Fibroblast of mammary gland (primary cell): ENCODE results near the gene PPP4R3A.

Source experiments
- DNase-seq: peaks from one replicate; pipeline ENCODE4 v3.0.0-alpha.2; 2010; ENCODE audit warnings: low read depth
- H3K4me3 ChIP-seq: 2 replicates; pipeline ENCODE4 v1.5.1; 2011; ENCODE audit warnings: low read depth, mild to moderate bottlenecking, low read length, moderate library complexity; ENCODE audit not compliant: control insufficient read depth
- CTCF ChIP-seq: conservative IDR thresholded peaks from 2 replicates; pipeline ENCODE4 v1.5.1; 2011; ENCODE audit warnings: low read depth, low read length, inconsistent platforms; ENCODE audit not compliant: control insufficient read depth, insufficient read depth

Gene PPP4R3A

GRCh38 chr14:91516663-91517388, 6.7 kb upstream of the PPP4R3A start:
- TF ChIP-seq CTCF = no peak
- no peak for DNase-seq
- H3K4me3 ChIP-seq = no peak overlapping the region

GRCh38 chr14:91515979-91516378, 5.9 kb upstream of the PPP4R3A start:
- no peak overlapping the region for H3K4me3 ChIP-seq
- no peak for TF ChIP-seq CTCF
- DNase-seq = no peak

GRCh38 chr14:91511043-91511383, 903 bp upstream of the PPP4R3A start:
- DNase-seq = no peak
- peak overlapping the region; percentile 92 for H3K4me3 ChIP-seq
- no peak for TF ChIP-seq CTCF

- no peak for DNase-seq
- TF ChIP-seq CTCF = no peak
- H3K4me3 ChIP-seq = peak overlapping the region; percentile 92
Observed at GRCh38 chr14:91509878-91510170, 286 bp downstream of the PPP4R3A start.

GRCh38 chr14:91509083-91509877, 830 bp downstream of the PPP4R3A start:
- peak overlapping the region; percentile 92 for H3K4me3 ChIP-seq
- no peak for TF ChIP-seq CTCF
- DNase-seq = no peak

GRCh38 chr14:91508105-91508504, 2.0 kb downstream of the PPP4R3A start:
- peak overlapping the region; percentile 92 for H3K4me3 ChIP-seq
- no peak for DNase-seq
- TF ChIP-seq CTCF = no peak
